NCI-H526 (cell line): ENCODE results near the gene ZNF426.
"Not testable (repeated sequence)": the region's sequence is repeated elsewhere in the genome, so short reads cannot be mapped to it uniquely, and the experiment has no call there.

Experiments
- DNase-seq, 2 experiments: peaks; one replicate each; lab custom pipeline; 2025; lab: John Stamatoyannopoulos, UW

ZNF426 gene

DNA sequence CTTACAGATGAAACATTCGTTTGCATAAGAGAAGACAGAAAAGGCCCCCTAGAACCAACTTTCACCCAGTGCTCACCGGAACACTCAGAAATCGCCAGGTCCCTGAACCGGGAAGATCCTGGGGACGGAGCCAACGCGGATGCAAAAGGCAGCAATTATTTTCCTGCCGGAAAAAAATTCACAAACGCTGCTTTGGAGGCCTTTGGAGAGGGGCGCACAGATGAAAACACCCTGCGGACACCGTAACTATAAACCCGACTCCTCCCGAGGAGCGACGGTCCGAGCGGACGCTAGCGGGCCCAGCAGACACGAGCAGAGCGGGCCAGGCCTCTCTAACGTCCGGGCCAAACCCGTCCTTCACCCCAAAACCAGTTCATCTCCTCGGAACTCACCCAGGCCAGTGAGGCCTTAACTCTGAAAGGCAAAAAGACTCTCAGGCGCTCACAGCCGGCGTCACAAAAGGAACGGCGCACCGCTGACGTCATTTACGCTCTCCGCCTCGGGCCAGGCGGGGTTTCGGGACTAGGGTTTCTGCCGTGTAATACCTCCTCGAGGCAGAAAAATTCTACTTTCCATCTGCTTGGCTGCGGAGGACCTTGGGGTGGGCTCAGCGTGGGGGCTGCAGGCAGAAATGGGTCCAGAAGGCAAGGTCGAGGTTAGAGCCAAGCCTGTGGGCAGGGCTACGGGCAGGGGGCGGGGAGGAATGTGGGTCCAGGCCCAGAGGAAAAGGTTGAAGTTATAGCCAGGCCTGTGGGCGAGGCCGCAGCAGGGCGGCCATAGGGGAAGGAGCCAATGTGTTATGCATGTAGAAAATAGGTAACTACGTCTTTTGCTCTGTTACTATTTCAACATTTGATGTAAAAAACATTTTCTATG lies at the start of gene ZNF426:
TSS of gene ZNF426 (minus strand) at position 463 of the 876 bp plus-strand sequence. CDS start 2,413 bp downstream, outside the sequence.
- DNase-seq: peak; percentile 43 to 82

DNA sequence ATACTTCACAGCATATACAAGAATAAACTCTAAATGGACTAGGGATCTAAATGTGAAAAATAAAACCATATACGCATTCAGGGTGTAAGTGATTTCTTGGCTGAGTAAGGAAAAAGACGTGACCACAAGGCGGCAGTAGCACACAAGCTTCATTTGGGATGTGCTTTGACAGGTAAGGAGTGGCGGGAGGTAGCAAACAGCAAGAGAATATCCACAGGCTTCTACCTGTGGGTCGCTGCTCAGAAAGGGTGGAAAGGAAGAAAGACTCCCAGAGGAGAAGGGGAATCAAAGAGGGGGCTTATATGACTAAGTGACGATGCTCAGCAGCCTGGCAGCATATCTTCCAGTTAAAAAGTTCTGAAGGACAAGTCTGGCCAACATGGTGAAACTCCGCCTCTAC lies 48.3 kb upstream of the ZNF426 start:
- peak; percentile 58 to 78 for DNase-seq

DNA sequence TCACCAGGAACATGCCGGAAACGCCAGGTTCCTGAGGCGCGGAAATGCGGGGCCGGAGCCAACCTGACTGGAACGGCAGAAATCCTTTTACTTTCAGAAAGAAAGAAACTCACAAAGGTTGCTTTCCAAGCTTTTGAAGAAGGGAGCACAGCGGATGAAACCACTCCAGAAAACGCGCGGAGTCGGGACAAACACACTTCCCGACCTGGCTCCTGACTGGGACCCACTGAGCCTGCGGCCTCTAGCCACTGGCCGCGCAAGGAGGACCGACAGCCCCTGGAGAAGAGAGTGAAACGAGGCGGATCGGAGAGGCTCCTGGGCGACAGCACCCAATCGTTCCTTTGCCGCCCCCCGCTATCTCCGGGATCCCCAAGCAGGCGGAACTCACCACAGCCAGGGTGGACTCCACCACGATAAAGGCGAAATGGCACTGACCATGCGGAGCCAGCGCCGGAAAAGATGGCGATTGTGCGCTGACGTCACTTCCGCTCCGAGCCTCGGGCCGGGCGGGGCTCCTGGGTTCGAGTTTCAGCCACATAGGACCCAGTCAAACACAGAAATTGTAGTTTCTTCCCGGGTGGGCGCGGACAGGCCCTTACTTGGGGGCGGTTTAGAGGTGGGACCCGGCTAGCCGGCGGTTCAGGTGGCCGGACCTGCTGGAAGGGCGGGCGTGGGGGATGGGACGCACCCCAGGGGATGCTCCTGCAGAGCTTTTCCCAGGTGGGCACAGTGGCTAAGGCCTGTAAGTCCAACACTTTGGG lies 45.8 kb upstream of the ZNF426 start, which contains the start of gene ZNF121:
TSS of gene ZNF121 (minus strand) at position 432 of the 761 bp plus-strand sequence. CDS start 16,407 bp downstream, outside the sequence.
- peak; percentile 34 to 81 for DNase-seq

DNA sequence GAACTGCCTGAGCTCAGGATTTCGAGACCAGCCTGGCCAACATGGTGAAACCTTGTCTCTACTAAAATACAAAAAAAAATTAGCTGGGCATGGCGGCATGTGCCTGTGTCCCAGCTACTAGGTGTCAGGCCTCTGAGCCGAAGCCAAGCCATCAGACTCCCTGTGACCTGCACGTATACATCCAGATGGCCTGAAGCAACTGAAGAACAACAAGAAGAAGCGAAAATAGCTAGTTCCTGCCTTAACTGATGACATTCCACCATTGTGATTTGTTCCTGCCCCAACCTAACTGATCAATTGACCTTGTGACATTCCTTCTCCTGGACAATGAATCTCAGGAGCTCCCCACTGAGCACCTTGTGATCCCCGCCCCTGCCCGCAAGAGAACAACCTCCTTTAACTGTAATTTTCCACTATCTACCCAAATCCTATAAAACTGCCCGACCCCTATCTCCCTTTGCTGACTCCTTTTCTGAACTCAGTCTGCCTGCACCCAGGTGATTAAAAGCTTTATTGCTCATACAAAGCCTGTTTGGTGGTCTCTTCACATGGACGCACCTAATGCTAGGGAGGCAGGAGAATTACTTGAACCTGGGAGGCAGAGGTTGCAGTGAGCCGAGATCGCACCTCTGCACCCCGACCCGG lies 43.8 kb upstream of the ZNF426 start:
- DNase-seq: not testable (repeated sequence)

GRCh38 chr19:9580728-9581127 lies 42.3 kb upstream of the ZNF426 start:
- no peak for DNase-seq

DNA sequence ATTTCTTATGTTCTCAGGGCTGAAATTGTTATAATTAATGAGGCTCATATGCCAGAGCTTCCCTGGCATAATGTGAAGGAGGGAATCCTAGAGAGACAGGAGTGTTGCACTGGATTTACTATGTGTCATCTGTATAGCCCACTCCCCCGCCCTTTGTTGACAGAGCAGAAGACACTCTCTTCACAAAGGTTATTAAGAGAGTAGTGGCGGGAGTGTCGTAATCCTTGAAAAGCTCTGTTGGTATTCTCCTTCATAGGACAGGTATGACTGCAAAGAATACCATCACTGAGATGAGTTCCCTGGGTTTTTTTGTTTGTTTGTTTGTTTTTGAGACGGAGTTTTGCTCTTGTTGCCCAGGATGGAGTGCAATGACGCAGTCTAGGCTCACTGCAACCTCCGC lies 31.8 kb upstream of the ZNF426 start:
- DNase-seq: no peak

DNA sequence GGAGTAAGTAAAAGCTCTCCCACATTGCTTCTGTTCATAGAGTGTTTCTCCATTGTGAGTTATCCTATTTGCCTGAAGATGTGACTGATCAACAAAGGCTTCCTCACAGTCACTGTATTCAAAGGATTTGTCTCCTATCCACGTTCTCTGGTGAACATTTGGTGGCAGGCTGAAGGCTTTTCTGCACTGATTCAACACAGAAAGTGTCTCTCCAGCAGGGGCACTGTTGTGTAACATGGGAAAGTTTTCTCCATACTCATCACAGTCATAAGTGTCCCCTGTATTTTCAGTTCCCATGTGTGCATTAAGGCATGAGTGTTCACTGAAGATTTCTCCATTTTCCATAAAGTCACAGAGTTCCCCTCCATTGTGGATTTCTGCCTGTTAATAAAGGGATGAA lies 28.3 kb upstream of the ZNF426 start:
- DNase-seq: no peak

DNA sequence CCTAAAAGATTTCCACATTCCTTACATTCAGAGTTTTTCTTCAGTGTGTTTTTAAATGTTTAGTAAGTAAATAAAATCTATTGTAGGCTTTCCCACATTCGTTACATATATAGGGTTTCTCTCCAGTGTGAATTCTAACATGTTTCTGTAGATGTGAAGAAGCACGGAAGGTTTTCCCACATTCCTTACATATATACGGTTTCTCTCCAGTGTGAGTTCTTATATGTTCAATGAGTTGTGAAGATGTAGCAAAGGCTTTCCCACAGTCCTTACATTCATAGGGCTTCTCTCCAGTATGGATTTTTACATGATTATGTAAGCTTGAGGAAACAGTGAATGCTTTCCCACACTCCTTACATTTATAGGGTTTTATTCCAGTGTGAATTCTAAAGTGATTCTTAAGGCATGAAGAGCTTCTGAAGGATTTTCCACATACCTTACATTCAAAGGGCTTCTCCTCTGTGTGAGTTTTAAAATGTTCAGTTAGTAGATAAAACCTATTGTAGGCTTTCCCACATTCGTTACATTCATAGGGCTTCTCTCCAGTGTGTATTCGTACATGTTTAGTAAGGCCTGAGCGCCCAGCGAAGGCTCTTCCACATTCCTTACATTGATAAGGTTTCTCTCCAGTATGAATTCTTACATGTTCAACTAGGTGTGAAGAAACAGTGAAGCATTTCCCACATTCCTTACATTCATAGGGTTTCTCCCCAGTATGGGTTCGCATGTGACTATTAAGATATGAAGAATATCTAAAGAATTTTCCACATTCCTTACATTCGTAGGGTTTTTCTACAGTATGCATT lies 27.7 kb upstream of the ZNF426 start:
- DNase-seq: peak in 1 of 2 experiments; percentile 0

- DNase-seq: no peak
These were observed 14.3 kb upstream of the ZNF426 start for GRCh38 chr19:9552536-9553274.

DNA sequence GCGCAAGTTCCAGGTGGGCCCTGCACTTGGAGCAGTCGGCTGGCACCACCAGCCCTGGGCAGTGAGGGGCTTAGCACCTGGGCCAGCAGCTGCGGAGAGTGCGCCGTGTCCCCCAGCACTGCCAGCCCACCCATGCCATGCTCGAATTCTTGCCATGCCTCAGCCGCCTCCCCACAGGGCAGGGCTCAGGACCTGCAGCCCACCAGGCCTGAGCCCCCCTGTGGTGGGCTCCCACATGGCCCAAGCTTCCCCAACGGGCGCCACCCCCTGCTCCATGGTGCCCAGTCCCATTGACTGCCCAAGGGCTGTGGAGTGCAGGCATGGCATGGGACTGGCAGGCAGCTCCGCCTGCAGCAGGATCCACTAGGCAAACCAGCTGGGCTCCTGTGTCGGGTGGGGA lies 9.4 kb upstream of the ZNF426 start:
- DNase-seq: no peak

GRCh38 chr19:9541281-9541680 lies 2.8 kb upstream of the ZNF426 start:
- DNase-seq: not testable (repeated sequence)

GRCh38 chr19:9539921-9540320 lies 1.5 kb upstream of the ZNF426 start:
- DNase-seq: not testable (repeated sequence)

- not testable (repeated sequence) for DNase-seq
These were observed 756 bp upstream of the ZNF426 start for GRCh38 chr19:9539201-9539600.

- no peak for DNase-seq
These were observed 2.5 kb downstream of the ZNF426 start for GRCh38 chr19:9535934-9536333.

- no peak for DNase-seq
These were observed 6.5 kb downstream of the ZNF426 start for GRCh38 chr19:9531933-9532332.

DNA sequence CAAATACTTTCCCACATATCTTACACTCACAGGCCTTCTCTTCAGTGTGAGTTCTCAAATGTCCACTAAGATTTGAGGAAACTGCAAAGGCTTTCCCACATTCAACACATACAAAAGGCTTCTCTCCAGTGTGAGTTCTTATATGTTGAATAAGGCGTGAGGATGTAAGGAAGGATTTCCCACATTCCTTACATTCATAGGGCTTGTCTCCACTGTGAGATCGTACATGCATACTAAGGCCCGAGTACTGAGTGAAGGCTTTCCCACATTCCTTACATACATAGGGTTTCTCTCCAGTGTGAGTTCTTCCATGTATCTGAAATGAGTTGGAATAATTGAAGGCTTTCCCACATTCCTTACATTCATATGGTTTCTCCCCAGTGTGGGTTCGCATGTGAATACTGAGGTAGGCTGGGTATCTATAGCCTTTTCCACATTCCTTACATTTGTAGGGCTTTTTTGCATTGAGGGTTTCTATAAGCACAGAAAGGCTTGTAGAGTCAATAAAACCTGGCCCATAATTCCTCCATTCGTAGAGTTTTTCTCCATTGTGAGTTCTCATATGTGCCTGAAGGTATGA lies 9.6 kb downstream of the ZNF426 start:
- no peak for DNase-seq

DNA sequence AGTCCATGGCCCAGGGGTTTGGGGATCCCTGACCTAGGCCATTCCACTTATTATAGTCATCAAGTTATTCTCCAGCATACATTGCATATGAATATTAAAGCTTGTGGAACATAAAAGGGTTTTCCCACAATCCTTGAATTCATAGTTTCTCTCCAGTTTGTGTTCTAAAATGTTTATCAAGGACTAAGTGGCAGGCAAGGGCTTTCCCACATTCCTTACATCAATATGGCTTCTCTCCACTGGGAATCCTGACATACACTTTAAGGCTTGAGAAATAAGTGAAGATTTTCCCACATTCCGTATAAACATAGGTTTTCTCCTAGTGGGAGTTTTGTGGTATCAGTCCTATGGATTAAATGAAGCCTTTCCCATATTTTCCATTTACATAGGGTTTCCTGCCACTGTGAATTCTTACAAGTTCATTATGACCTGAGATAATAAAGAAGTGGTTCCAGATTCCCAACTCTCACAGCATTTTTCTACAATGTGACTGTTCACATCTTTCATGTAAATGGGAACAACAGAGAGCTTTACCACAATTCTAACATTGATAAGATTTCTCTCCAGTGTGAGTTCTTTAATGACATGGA lies 14.5 kb downstream of the ZNF426 start:
- no peak for DNase-seq

GRCh38 chr19:9507285-9507684 lies 31.2 kb downstream of the ZNF426 start:
- no peak for DNase-seq

DNA sequence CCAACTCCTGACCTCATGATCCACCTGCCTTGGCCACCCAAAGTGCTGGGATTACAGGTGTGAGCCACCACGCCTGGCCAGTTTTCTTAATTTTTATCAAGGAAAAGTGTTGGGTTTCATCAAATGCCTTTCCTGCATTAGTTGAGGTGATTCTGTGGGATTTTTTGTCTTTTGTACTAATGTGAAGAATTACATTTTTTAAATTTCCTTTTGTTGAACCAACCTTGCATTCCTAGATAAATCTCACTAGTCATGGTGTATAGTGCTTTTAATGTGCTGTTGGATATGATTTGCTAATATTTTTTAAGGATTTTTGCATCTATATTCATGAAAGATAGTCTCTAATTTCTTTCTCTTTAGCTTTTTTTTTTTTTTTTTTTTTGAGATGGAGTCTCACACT lies 37.6 kb downstream of the ZNF426 start:
- DNase-seq: no peak
